IPS-NIHi7 (cell line): ENCODE results near the gene ANAPC16.
"Not testable (repeated sequence)": the region's sequence is repeated elsewhere in the genome, so short reads cannot be mapped to it uniquely, and the experiment has no call there.

Experiments used
- DNase-seq: peaks from one replicate; pipeline ENCODE4 v3.0.0; 2012; ENCODE audit warnings: mixed read lengths; ENCODE audit errors: extremely low spot score

ANAPC16 gene

DNA sequence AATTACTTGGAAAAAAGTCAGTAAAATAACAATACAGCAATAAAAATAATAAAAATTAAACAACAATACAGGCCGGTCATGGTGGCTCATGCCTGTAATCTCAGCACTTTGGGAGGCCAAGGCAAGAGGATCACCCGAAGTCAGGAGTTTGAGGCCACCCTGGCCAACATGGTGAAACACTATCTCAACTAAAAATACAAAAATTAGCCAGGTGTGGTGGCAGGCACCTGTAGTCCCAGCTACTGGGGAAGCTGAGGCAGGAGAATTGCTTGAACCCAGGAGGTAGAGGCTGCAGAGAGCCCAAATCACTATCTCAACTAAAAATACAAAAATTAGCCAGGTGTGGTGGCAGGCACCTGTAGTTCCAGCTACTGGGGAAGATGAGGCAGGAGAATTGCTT, 4.0 kb upstream of the ANAPC16 start:
- DNase-seq: not testable (repeated sequence)

DNA sequence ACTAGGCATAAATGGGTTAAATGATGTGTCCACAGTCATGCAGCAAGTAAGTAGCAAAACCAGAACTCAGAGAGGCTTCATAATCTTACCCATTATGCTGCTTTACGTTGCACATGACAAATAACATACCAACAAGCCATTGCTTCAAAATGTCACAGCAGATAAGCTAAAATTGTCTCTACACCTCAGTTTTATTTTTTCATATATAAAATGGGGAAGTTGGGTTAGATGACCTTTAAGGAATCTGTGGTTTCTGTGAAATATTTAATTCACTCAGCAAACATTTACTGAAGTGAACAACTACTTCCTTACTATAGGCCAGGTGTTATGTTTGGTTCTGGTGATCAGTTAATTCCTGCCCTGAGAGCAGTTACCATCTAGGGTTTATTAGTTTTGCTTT, 2.5 kb downstream of the ANAPC16 start:
- DNase-seq: no peak

DNA sequence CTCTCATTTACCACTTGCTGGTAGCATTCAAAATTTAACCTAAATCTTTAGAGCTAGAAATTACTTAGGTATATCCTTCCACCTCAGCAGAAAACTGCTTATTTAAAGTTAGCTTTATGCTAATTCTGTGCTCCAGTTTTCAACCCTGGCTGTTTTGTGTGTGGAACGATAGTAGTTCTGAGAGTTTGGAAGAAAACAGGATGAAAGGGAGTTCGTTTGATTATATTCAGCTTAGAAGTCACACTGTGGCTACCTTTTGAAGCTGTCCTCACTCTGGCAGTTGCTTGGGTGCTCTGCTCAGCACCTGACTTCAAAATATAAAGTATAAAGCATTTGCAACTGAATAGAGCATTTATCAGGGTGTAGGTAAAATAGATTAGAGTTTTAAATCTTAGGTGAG, 2.9 kb downstream of the ANAPC16 start:
- DNase-seq: no peak

DNA sequence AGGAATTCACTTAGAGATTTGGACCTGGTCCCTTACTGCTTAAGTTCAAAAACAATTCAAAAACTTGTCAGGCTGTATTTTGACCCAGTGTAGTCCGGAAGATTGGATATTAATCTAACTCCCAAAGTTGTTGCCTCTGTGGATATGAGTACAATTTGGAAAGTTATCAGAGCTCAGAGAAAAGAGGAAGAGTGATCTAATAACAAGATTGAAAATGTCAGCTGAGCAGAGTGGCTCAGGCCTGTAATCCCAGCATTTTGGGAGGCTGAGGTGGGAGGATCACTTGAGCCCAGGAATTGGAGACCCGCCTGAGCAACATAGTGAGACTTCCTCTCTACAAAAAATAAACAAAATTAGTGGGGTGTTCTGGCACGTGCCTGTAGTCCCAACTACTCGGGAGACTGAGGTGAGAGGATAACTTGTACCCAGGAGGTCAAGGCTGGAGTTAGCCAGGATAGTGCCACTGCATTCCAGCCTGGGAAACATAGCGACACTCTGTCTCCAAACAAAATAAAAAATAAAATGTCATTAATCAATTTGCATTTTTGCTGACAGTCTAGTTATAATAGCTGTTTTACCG, 3.5 kb downstream of the ANAPC16 start:
- no peak for DNase-seq

DNA sequence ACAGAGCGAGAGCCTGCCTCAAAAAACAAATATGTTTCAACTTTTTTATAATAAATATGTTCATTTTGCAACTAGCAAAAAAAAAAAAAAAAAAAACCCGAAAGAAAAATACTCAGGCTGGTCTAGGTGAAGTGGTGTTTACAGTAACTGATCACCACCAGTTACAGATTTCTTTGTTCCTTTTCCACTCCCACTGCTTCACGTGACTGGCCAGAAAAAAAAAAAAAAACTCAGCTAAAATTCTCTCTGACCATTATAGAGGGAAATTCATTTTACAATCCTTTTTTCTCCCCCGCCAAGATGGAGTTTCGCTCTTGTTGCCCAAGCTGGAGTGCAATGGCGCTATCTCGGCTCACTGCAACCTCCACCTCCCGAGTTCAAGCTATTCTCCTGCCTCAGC, 4.8 kb downstream of the ANAPC16 start:
- DNase-seq: no peak

GRCh38 chr10:72221278-72221677, 5.5 kb downstream of the ANAPC16 start:
- DNase-seq: no peak

- DNase-seq: no peak
These were observed 7.9 kb downstream of the ANAPC16 start for GRCh38 chr10:72223743-72224101.

- DNase-seq: not testable (repeated sequence)
These were observed 8.4 kb downstream of the ANAPC16 start for GRCh38 chr10:72224191-72224590.

- DNase-seq: no peak
These were observed 10.7 kb downstream of the ANAPC16 start for GRCh38 chr10:72226418-72227027.

GRCh38 chr10:72227826-72228225, 12.0 kb downstream of the ANAPC16 start:
- no peak for DNase-seq

- no peak for DNase-seq
These were observed 12.5 kb downstream of the ANAPC16 start for GRCh38 chr10:72228318-72228751.

DNA sequence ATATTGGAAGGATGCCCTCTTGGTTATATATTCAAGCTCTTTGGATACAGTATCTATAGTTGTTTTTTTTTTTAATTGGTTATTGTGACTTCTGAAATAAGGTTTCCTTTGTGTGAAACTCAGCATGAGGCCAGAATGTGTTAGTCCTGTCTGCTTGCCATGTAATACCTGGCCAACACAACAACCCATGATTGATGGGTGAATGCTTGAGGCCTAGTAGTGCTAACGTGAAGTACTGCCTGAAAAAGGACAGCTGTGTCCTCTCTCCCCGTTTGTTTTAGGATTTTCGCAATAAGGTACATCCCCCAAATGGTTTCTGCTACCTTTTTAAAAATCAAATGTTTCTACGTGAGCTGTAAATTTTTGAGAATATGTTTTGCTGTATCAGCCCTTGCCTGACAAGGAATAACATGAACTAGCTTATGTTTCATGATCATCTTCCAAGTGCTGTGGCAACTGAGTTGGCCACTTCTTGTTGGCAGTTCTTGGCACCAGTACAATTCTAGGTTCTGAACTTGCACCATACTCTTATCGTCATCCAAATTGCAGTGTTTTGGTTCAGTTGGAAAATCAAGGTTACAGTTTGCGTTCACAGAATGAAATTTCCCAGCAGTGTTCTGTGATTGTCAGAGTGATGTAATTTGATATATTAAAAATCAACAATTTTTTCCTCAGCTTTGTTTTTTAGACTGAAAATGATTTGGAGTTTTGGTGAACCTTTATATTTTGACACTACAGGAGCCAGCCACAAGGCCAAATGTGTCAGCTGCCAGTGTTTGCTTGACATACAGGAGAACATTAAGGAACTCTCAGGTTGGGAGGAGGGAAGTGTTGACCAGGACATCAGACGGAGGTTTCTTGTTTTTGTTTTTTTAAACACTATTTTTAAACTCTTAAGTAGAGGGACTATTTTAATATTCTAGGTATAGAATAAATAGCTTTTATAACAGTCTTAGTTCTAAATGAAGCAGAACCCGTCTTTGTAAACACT, 13.7 kb downstream of the ANAPC16 start:
- DNase-seq: no peak

GRCh38 chr10:72233621-72234020, 17.8 kb downstream of the ANAPC16 start:
- no peak for DNase-seq

- DNase-seq: no peak
These were observed 18.8 kb downstream of the ANAPC16 start for GRCh38 chr10:72234560-72235095.

DNA sequence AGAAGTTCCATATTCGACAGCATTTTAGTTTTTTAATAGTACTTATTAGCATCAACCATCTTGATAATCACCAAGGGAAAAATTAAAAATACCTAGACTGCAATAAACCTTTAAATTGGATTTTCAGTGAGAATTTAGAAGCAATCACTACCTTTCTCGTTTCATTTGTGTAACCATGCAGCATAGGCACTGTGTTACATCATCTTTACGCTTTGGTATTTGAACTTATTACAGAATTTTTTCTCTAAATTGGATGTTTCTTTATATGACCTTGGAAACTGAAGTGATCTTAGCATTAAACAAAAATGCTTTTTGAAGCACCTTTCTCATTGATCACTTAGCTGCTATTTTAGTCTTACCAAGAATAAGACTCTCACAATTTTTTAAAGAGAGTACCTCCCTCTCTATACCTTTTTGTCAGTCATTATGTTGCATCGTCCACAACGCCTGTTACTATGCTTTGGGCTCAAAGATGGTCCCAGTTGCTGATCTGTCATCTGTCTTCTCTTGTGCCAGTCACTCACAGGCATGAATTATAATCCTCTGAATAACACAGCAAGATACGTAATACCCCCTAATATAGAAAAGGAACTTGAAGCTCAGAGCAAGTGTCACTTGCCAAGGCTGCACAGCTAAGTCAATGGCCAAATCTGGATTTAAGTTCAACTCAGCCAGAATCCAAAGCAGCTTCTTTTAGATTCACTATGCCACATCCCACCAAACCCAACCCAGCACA, 19.9 kb downstream of the ANAPC16 start:
- no peak for DNase-seq

DNA sequence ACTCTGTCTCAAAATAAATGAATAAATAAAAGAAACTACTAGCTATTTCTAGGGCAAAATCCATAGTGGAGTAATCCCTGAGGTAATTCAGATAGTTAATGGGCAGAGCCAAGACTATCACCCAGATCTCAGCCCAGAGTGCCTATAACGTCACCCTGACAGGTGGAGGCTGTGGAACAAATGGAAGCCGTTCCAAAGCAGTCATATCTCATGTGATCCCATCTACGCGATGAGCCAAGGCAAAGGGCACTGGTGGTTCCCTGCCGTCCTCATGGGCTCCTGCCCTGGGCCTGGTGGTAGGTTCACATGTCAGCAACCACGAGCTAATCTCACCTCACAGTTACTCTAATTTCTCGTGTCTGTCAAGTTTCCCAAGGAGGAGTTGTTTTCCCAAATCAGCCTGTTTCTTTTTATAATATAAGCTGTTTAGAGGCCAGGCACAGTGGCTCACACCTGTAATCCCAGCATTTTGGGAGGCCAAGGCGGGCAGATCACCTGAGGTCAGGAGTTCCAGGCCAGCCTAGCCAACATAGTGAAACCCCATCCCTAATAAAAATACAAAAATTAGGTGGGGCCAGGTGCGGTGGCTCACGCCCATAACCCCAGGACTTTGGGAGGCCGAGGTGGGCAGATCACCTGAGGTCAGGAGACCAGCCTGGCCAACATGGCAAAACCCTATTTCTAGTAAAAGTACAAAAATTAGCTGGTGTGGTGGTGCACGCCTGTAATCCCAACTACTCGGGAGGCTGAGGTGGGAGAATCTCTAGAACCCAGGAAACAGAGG, 22.8 kb downstream of the ANAPC16 start:
- no peak for DNase-seq

DNA sequence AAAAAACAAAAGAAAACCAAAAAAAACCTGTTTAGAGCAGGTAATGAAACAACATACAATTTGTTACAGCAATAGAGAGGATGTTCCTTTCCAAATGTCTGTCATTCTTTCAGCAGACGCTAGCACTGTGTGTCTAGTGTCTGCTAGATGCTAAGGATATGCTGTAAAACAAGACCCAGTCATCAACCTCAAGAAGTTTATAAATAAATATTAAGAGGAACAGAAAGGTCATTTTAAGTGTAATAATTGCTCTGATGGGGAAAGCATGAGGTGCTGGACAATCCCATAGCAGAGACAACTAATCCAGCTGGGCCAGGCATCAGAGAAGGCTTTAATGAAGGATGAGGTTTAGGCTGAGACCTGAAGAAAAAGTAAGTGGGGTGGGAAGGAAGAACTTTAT, 23.6 kb downstream of the ANAPC16 start:
- no peak for DNase-seq

DNA sequence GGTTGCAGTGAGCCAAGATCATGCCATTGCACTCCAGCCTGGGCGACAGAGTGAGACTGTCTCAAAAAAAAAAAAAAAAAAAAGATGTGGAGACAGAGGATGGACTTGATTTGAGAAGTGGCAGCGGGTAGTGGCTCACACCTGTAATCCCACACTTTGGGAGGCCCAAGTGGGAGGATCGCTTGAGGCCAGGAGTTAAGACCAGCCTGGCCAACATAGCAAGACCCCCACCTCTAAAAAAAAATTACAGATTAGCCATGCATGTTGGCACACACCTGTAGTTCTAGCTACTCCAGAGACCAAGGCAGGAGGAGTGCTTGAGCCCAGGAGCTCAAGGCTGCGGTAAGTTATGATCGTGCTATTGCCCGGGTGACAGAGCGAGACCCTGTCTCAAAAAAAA, 24.6 kb downstream of the ANAPC16 start:
- no peak for DNase-seq

- DNase-seq: no peak
These were observed 26.0 kb downstream of the ANAPC16 start for GRCh38 chr10:72241691-72242252.

GRCh38 chr10:72242675-72243074, 26.9 kb downstream of the ANAPC16 start:
- peak; percentile 66 for DNase-seq
